Kasumi-1 (cell line): ENCODE data around the gene CABP1.

ENCODE experiments used
- DNase-seq, 2 experiments: peaks; one replicate each; lab custom pipeline; 2025; lab: John Stamatoyannopoulos, UW

Gene CABP1

GRCh38 chr12:120693848-120694247, 53.4 kb downstream of the CABP1 start:
- no peak for DNase-seq

- DNase-seq = no peak
Observed at GRCh38 chr12:120696626-120697025, 56.2 kb downstream of the CABP1 start.

- no peak for DNase-seq
Observed at GRCh38 chr12:120697344-120697743, 56.9 kb downstream of the CABP1 start.

- peak; percentile 76 to 79 for DNase-seq
Observed at GRCh38 chr12:120698665-120699064, 58.2 kb downstream of the CABP1 start.

GRCh38 chr12:120699553-120699952, 59.1 kb downstream of the CABP1 start:
- DNase-seq = no peak

- DNase-seq = no peak
Observed at GRCh38 chr12:120700886-120701285, 60.5 kb downstream of the CABP1 start.

- DNase-seq = no peak
Observed at GRCh38 chr12:120702637-120703036, 62.2 kb downstream of the CABP1 start.

GRCh38 chr12:120703311-120703942, 63.0 kb downstream of the CABP1 start:
- no peak for DNase-seq

GRCh38 chr12:120705618-120706017, 65.2 kb downstream of the CABP1 start:
- DNase-seq = no peak

- no peak for DNase-seq
Observed at GRCh38 chr12:120706029-120706428, 65.6 kb downstream of the CABP1 start.

GRCh38 chr12:120708651-120709050, 68.2 kb downstream of the CABP1 start:
- no peak for DNase-seq

- peak; percentile 49 to 55 for DNase-seq
Observed at GRCh38 chr12:120710031-120710804, 69.8 kb downstream of the CABP1 start, which contains the start of gene UNC119B. Gene UNC119B (plus strand): TSS chr12:120710458. CDS start chr12:120710475, 17 bp downstream.

- DNase-seq = peak in 1 of 2 experiments; percentile 25
Observed at GRCh38 chr12:120710805-120711296, 70.4 kb downstream of the CABP1 start.

GRCh38 chr12:120711411-120711810, 71.0 kb downstream of the CABP1 start:
- DNase-seq = no peak

- DNase-seq = no peak
Observed at GRCh38 chr12:120712610-120713009, 72.2 kb downstream of the CABP1 start.

- DNase-seq = peak; percentile 93 to 94
Observed at GRCh38 chr12:120713861-120714482, 73.5 kb downstream of the CABP1 start.
